Measurements from ENCODE around the gene SLC39A7.

SLC39A7 gene

GRCh38 chr6:33202799-33203198 is 2.1 kb downstream of the SLC39A7 start:
- TF ChIP-seq POLR2A (IDR thresholded peaks at IDR 0.05; ENCODE audit: low read depth, low read length) (no peak), POLR2AphosphoS5 (IDR thresholded peaks at IDR 0.05; ENCODE audit: low read depth, low read length) (no peak), TAF1 (IDR thresholded peaks at IDR 0.05; ENCODE audit: borderline replicate concordance, low read depth, low read length) (no peak)
- FAIRE-seq (no peak), DNase-seq (ENCODE audit: insufficient read length) (no peak)

- FAIRE-seq (no peak), DNase-seq (ENCODE audit: insufficient read length) (no peak)
- TF ChIP-seq POLR2AphosphoS5 (IDR thresholded peaks at IDR 0.05; ENCODE audit: low read depth, low read length), result no peak
- no peak for TF ChIP-seq POLR2A (IDR thresholded peaks at IDR 0.05; ENCODE audit: low read depth, low read length)
- TF ChIP-seq TAF1 (IDR thresholded peaks at IDR 0.05; ENCODE audit: borderline replicate concordance, low read depth, low read length), result no peak
Measured at GRCh38 chr6:33203443-33204164, 2.9 kb downstream of the SLC39A7 start.

- FAIRE-seq (no peak), DNase-seq (ENCODE audit: insufficient read length) (no peak)
- TF ChIP-seq POLR2A (IDR thresholded peaks at IDR 0.05; ENCODE audit: low read depth, low read length), result no peak
- no peak for TF ChIP-seq TAF1 (IDR thresholded peaks at IDR 0.05; ENCODE audit: borderline replicate concordance, low read depth, low read length)
- TF ChIP-seq POLR2AphosphoS5 (IDR thresholded peaks at IDR 0.05; ENCODE audit: low read depth, low read length), result no peak
Measured at GRCh38 chr6:33204165-33204414, 3.4 kb downstream of the SLC39A7 start.

GRCh38 chr6:33204415-33205190 is 3.9 kb downstream of the SLC39A7 start, which contains the start of gene HSD17B8:
TSS of gene HSD17B8 (plus strand) at chr6:33204655. CDS start at chr6:33204669, 14 bp downstream.
- peak; percentile 97 for DNase-seq (ENCODE audit: insufficient read length)
- TF ChIP-seq POLR2AphosphoS5 (IDR thresholded peaks at IDR 0.05; ENCODE audit: low read depth, low read length) (no peak; the same call in 1 of the 2 replicates), POLR2A (IDR thresholded peaks at IDR 0.05; ENCODE audit: low read depth, low read length) (peak; percentile 66), TAF1 (IDR thresholded peaks at IDR 0.05; ENCODE audit: borderline replicate concordance, low read depth, low read length) (no peak)
- peak; percentile 91 for FAIRE-seq

- TF ChIP-seq POLR2AphosphoS5 (IDR thresholded peaks at IDR 0.05; ENCODE audit: low read depth, low read length), result no peak
- no peak for TF ChIP-seq POLR2A (IDR thresholded peaks at IDR 0.05; ENCODE audit: low read depth, low read length)
- no peak for TF ChIP-seq TAF1 (IDR thresholded peaks at IDR 0.05; ENCODE audit: borderline replicate concordance, low read depth, low read length)
- DNase-seq (ENCODE audit: insufficient read length), result peak; percentile 32
- FAIRE-seq, result peak; percentile 53
Measured at GRCh38 chr6:33205191-33206026, 4.7 kb downstream of the SLC39A7 start.

GRCh38 chr6:33206027-33206863 is 5.6 kb downstream of the SLC39A7 start:
- FAIRE-seq (no peak), DNase-seq (ENCODE audit: insufficient read length) (no peak)

GRCh38 chr6:33206864-33207551 is 6.3 kb downstream of the SLC39A7 start:
- TF ChIP-seq POLR2A (IDR thresholded peaks at IDR 0.05; ENCODE audit: low read depth, low read length), result no peak
- TF ChIP-seq TAF1 (IDR thresholded peaks at IDR 0.05; ENCODE audit: borderline replicate concordance, low read depth, low read length), result no peak
- TF ChIP-seq POLR2AphosphoS5 (IDR thresholded peaks at IDR 0.05; ENCODE audit: low read depth, low read length), result no peak
- DNase-seq (ENCODE audit: insufficient read length), result no peak
- no peak for FAIRE-seq

More at GRCh38 chr6:33206027-33206863, 5.6 kb downstream of the SLC39A7 start:
- TF ChIP-seq TAF1 (IDR thresholded peaks at IDR 0.05; ENCODE audit: borderline replicate concordance, low read depth, low read length) (no peak), POLR2A (IDR thresholded peaks at IDR 0.05; ENCODE audit: low read depth, low read length) (no peak), POLR2AphosphoS5 (IDR thresholded peaks at IDR 0.05; ENCODE audit: low read depth, low read length) (no peak)

- FAIRE-seq, result peak; percentile 5
- TF ChIP-seq TAF1 (IDR thresholded peaks at IDR 0.05; ENCODE audit: borderline replicate concordance, low read depth, low read length) (no peak), POLR2AphosphoS5 (IDR thresholded peaks at IDR 0.05; ENCODE audit: low read depth, low read length) (no peak), POLR2A (IDR thresholded peaks at IDR 0.05; ENCODE audit: low read depth, low read length) (no peak)
- no peak for DNase-seq (ENCODE audit: insufficient read length)
Measured at GRCh38 chr6:33207552-33208090, 7.0 kb downstream of the SLC39A7 start.

GRCh38 chr6:33208091-33208967 is 7.7 kb downstream of the SLC39A7 start, which contains the start of gene RING1:
TSS of gene RING1 (plus strand) at chr6:33208500. CDS start at chr6:33208823, 323 bp downstream.
- DNase-seq (ENCODE audit: insufficient read length) (peak; percentile 96), FAIRE-seq (peak; percentile 91)
- TF ChIP-seq TAF1 (IDR thresholded peaks at IDR 0.05; ENCODE audit: borderline replicate concordance, low read depth, low read length), result no peak; the same call in 1 of the 2 replicates
- TF ChIP-seq POLR2AphosphoS5 (IDR thresholded peaks at IDR 0.05; ENCODE audit: low read depth, low read length), result peak; percentile 89
- TF ChIP-seq POLR2A (IDR thresholded peaks at IDR 0.05; ENCODE audit: low read depth, low read length), result peak; percentile 94

Data from GM12892 (cell line).